Endothelial cell of hepatic sinusoid (primary cell): ENCODE data around the gene DMPK.

Experiments used
- in situ Hi-C: cut with HindIII; loops from 2 replicates; pipeline ENCODE4 v1.10.0; 2017; ENCODE audit warnings: low sequenced_read_pairs

Gene DMPK

DNA sequence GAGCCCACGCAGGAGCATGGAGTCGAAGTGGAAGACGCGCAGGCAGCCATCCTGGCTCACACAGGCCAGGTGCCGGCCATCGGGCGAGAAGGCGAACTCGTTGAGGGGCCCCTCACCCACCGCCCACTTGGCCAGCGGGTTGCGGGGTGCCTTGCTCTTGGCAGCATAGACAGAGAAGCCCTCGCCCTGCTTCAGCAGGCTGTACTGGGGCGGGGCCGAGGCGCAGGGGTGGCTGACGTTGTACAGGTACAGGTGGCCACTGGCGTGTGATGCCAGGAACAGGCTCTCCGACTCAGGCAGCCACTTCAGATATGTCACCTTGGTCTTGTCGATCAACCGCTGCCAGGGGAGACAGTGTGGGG is 4.2 kb upstream of the DMPK start:
- in situ Hi-C loops: no loop called here

DNA sequence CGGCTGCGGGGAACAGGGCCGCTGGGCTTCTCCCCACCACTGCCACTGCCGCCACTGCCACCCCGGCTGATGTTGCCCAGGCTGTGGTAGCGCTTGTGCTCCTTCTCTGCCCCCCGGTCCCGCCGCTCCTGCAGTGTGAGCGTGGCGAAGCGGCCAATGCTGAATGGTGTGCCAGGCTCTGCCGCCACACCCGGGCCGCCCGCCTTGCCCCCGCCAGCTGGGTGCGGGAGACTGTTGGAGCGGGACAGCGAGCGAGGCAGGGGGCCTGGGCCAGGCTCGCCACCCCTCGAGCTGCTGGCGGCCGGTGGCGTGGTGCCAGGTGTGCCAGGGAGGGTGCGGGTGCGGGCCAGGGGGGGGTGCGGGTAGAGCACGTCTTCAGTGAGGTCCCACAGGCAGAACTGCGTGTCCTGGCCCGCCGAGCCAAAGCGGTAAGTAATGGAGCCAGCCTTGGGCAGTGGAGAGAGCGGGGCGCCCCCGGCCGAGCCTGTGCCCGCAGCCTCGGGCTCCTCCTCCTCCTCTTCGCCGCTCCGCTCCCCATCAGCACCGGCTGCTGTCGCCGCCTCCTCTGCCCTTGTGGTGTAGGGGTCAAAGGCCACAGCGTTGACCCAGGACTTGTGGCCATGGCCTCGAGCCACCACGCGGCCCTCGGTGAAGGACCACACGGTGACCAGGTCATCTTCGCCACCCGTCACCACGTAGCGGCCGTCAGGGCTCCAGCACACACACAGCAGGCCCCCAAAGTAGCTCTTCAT is 3.7 kb upstream of the DMPK start:
- in situ Hi-C loops: no loop called here

DNA sequence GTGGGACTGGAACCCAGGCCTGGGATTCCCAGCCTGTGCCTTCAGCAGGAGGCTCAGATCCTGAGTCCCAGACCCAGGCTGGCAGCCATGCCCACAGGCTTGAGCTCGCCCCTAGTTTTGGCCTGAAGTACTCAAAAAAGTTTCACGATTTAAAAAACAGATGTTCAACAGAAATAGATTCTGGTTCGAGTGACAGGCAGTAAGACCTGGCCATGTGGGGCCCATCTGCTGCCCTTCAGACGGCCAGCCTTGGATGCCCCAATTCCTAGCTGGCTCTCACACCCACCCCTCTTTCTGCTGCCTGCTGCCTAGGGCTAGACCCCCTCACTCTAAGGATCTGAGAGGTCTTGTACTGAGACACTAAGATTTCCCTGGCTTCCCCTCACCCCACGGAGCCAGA is 2.8 kb upstream of the DMPK start:
- in situ Hi-C loops: no loop called here

DNA sequence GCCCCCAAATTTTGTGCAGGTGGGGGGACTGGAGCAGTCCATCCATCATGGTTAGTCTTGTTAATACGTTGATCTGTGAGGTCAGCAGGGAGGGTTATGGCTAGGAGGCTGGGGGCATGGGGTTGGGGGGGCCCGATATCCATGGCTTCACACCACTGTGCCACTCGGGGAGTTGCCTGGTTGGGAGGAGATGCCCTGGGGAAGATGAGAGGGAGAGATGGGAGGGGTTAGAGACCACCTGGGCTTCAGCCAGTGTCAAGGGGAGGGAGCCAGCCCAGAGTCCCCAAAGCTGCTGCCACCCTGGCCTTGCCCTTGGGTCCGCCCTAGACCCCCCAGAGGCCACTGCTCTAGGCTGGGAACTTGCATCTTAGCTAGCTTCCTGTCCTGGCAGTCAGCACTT is 1.8 kb upstream of the DMPK start:
- in situ Hi-C loops: no loop called here

DNA sequence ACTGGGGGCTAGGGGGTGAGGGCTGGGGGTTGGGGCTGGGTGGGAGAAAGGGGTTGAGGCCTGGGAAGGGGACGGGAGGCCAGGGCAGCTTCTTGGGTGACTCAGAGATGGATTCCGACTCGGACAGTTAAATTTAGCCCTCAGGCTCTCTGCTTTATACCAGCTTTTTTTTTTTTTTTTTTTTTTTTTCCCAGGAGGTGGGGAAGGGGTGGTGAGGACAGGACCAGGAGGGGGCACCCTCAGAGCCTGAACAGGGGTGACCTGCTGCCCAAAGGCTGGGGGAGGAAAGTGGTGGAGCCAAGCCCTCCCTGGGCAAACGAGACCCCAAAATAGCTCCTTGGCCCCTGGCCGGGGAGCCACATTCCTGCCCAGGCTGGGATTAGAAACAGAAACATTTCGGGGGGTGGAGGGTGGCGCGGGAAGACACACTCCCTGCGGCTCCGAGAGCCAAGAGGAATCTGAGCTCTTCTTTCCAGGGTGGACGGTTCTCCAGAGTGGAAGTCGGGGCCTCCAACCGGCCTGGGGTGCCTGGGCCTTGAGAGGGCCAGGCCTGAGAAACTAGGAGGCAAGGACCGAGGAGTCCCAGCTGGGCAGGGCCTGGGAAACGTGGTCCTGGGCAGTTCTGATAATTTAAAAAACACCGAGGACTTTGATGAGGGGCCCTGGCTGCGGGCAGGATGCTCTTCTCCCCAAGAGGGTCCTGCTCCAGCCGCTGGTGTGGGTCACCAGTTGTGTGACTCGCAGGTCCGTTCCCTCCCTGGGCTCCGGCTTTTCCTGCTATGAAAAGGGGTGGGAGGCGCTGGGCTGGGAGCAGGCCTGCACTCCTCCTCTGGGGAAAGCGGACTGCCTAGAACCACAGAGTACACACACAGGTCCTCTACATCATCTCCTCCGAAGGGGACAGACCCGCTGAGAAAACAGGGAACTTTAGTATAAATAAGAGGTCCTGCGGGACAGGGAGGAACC is 813 bp upstream of the DMPK start:
- in situ Hi-C loops: no loop called here

DNA sequence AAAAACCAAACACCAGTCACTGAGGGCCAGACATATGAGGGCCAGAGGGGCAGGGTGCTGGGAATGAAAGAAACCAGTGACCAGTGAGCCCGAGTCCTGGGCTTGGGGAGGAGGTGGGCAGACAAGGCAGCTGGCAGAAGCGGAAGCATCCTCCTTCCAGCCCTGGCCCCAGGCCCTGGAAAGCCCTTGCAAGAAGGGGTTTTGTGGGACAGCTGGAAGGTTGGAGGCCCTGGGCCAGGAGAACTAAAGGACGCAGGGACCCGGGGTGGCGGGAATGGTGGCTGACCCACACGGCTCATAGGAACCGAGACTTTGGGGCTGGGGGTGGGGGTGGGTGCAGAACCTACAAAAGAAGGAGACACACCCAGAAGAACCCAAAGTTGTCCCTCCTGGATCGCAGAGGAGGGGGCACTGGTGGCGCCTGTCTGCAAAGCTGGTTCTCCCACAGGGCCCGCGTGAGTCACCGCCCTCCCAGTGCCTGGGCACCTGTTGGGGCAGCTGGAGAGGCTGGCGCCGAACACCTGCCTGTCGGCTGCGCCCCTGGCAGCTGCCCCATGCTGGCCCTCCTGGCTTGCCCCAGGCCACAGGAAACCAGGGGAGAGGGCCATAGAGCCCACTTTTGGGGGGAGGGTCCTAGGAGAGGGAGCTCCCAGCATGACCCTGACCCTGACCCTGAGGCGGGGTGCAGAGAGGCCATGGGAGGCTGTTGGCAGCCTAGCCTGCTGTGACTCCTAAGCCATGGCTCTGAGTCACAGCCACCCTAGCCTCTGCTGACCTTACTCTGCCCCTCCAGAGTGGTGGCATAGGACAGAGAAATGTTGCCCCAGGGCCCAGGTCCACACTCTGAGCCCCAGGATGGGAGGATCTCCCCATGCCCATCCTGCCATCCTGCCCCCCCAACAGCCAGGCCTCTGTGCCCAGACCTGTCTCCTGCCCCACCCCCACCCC is 802 bp downstream of the DMPK start:
- in situ Hi-C loops: no loop called here

DNA sequence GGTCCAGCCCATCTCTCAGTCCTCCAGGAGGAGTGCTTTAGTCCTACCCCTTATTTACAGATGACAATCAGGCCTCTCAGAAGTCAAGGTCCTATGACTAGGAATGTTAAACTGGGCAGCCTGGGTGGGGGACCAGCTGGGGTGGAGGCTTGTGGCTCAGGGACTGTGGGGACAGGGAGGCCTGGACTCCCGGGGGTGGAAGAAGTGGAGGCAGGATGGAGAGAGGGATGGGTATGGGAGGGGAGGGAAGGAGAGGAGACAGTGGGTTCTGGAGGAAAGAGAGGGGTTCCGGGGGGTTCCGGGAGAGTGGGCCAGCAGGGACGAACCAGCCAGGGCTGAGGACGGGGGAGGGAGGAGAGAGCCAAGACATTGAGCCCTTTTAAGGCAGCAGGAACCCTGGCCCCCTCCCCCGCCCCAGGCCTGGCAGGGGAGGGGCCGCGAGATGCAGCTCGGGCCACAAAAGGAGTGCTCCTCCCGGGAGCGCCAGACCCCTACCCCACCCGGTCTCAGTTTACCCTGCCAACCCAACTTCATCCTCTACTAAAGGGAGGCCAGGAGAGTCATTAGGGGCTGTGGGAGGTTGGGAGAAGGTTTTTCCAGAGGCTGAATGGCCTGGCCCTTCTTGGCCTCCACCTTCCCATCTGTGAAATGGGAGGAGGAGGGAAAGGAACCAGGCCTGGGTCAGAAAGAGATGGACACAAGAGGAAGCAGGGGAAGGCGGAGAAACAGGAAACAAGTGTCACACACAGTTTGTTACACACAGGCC is 1.7 kb downstream of the DMPK start:
- in situ Hi-C loops: no loop called here

DNA sequence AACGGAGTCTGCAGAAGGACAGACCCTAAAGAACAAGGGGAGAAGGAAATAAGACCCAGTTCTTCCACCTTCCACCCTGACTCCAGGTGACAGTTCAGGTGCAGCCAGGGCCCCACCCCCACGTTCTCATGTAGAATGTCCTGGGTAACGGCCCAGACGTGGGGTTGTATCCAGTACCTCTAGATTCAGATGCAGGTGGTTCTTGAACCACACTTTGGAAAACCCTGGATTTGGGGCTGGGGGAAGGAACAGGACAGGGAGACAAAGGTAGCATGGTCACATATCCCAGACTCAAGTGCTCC is 2.2 kb downstream of the DMPK start:
- in situ Hi-C loops: no loop called here

DNA sequence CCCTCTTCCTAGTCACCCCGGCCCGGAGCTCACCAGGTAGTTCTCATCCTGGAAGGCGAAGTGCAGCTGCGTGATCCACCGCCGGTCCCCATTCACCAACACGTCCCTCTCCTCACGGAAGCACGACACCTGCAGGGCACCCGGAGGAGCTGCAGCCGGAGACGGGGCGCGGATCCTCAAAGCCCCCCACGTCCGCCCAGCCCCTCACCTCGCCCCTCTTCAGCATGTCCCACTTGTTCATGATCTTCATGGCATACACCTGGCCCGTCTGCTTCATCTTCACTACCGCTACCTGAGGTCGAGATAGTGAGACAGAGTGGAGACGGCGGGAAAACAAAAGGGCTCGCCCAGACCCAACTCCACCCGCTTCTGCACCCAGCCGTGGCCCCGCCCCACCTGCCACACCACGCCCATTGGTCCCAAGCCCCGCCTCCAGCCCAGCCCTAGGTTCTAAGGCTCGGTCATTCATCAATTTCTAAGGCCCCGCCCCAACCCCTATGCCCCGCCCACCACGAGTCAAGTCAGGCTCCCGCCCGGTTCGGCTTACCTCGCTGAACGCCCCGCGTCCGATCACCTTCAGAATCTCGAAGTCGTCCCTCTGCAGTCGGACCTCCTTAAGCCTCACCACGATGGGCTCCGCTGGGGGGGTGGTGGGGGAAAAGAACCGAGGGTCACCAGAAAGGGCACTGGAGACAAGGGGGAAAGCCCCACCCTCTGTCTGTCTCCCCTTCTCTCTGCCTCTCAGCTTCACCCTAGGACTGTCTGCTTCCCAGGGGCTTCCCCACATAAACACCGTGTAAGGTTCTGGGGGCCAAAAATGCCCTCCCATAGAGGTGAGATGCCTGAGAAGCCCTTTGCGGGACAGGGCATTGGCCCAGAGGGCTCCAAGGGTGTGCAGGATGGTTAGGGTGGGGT is 2.8 kb downstream of the DMPK start:
- in situ Hi-C loops: no loop called here

DNA sequence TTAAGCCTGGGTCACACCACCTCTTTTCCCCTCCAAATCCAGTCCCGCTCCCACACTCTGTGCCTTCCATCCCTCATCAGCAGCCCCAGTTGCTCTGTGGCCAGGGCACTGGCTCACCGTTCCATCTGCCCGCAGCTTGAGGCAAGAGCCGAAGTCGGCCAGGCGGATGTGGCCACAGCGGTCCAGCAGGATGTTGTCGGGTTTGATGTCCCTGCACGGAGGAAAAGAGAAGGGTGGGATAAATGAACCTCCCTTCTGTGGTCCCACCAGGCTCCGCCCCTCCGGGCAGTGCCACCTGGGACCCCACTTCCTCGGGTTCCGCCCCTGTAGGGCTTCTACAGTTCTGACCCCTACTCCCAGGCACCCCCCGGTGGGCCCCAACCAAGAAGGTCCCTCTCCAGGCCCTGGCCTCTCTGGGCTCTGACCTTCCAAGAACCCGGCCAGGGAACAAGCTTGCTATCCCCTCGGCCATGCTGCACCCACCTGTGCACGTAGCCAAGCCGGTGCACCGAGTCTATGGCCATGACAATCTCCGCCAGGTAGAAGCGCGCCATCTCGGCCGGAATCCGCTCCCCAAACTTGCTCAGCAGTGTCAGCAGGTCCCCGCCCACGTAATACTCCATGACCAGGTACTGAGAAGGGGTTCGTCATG is 4.2 kb downstream of the DMPK start:
- in situ Hi-C loops: no loop called here

DNA sequence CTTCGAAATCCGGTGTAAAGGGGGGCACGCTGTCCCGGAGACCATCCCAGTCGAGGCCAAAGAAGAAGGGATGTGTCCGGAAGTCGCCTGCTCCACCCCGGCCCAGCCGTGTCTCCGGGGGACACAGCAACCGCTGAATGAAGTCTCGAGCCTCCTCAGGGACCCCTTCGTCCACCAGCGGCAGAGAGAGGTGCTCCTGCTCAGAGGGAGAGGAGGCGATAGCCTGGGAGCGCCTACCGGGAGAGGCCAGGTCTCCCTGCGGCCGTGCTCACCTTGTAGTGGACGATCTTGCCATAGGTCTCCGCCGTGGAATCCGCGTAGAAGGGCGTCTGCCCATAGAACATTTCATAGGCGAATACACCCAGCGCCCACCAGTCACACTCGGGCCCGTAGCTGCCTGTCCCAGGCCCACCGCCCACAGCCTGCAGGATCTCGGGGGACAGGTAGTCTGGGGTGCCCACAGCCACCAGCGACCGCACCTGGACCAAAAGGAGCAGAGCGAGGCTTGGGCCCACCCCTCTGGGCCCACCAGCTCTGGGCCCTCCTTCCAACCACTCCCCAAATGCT is 4.8 kb downstream of the DMPK start:
- in situ Hi-C loops: no loop called here

DNA sequence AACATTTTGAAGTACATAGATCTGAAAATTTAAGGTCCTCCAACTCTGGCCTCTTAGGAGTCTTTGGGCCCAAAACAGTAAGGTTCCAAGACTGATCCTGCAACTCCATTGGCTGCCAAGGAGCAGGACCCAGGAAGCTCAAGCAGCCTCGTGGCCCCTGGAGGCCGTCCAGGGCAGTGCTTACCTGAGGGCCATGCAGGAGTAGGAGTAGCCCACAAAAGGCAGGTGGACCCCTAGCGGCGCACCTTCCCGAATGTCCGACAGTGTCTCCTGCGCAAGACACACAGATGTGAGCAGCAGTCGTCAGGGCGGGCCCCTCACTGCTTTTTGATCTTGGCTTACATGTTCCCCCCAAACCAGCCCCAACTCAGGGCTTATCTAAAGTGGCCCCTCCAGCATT is 7.5 kb downstream of the DMPK start:
- in situ Hi-C loops: loop anchor here (5.0 kb wide), 1 partner anchor 42 kb away; the partner anchor contains the start of genes FBXO46 and MEIOSIN

DNA sequence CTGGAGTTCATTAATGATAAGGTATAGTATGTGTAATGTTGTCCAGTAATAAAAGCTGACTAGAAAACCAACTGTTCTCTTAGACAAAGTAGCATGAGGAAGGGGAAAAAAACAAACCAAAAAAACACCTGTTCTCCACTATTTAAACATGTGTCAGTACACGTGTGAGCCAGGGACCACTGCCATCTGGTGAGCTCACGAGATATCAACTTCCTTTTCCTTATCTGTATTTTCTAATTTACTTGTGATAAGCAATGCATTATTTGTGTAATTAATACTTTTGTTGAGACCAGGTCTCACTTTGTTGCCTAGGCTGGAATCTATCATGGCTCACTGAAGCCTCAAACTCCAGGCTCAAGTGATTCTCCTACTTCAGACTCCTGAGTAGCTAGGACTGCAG is 8.9 kb downstream of the DMPK start:
- in situ Hi-C loops: loop anchor here (5.0 kb wide), 1 partner anchor 41 kb away; the partner anchor contains the start of genes FBXO46 and MEIOSIN

DNA sequence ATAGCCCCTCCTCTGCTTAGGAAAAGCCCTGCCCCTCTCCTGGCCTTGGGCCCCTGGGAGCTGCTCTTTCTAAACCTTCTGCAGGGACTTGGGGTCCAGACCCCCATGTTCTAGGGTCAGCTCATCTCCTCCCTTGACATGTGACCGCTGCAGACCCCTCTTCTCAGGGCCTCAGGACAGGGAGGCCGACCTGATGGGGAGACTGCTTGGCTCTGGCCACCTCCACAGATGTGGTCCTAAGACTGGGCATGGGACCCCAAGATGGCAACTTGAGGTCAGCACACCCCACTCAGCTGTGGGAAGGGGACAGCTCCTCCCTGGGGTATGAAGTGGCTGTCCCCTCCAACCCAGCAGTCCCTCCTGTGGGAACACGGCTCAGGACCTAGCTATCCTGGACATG is 9.4 kb downstream of the DMPK start:
- in situ Hi-C loops: loop anchor here (5.0 kb wide), 1 partner anchor 41 kb away; the partner anchor contains the start of genes FBXO46 and MEIOSIN

DNA sequence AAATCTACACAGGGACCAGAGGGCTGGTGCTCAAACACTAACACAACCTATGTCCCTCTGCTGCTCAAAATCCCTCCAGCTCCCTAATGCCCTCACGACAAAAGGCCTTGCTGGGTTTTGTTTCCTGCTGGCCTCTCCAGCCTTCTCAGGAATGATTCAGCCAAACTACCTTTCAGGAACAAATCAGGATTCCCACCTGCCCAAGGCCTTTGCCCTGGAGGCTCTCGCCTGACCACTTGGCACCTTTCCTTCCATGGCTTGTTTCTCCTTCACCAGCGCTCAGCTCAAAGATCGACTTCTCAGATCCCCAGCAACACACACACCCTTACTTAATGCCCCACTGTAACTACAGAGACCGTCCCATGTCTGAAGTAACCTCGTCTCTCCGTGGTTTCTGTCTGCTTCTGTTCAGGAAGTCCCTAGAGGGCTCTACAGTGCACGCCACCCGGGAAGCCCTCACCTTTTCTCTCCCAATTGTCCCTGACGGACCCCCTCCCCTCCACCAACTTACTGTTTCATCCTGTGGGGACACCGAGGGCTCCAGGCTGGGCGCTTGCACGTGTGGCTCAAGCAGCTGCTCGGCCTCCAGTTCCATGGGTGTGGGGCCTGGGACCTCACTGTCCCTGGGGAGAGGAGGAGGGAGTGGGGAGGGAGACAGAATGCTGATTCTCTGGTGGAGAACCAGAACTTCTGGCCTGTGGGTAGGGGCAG is 10.0 kb downstream of the DMPK start:
- in situ Hi-C loops: loop anchor here (5.0 kb wide), 1 partner anchor 40 kb away; the partner anchor contains the start of genes FBXO46 and MEIOSIN

DNA sequence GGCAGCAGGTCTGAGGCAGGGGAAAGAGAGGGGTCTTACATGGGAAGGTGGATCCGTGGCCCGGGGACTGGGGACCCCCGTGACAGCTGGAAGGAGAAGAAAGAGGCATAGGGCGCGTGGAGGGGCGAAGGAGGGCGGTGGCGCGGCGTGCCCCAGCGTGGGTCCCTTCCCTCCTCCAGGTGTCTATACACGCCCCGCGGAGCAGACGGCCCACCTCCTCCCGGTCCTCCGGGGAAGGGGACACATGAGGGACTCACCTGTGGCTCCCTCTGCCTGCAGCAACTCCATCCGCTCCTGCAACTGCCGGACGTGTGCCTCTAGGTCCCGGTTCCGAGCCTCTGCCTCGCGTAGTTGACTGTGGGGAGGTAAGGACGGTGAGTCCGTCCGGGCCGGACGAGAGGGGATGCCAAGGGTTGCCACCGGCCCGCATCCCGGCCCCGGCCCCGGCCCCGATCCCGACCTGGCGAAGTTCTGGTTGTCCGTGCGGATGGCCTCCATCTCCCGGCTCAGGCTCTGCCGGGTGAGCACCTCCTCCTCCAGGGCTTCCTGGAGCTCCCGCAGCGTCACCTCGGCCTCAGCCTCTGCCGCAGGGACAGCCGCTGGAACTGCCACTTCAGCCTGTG is 10.9 kb downstream of the DMPK start:
- in situ Hi-C loops: loop anchor here (5.0 kb wide), 1 partner anchor 39 kb away; the partner anchor contains the start of genes FBXO46 and MEIOSIN
